HepG2 (cell line): ENCODE results near the gene MITF. TPM values are rescaled to one million over a fixed set of nuclear protein-coding genes. Genes with fewer than 3 reads are reported as not detected.

ENCODE experiments used
- SRSF9 ChIP-seq: fragments of 200-400 bp; formaldehyde crosslinking; IDR thresholded peaks from 2 replicates; pipeline ENCODE4 v1.6.1; 2018; ENCODE audit warnings: borderline replicate concordance, mild to moderate bottlenecking, low read depth, low read length; ENCODE audit not compliant: insufficient read depth, poor library complexity, severe bottlenecking
- ZBTB46 ChIP-seq: sonication (generic); formaldehyde crosslinking; IDR thresholded peaks from 2 replicates; pipeline ENCODE4 v1.4.0; 2020; ENCODE audit warnings: mild to moderate bottlenecking, missing genetic modification reagents, borderline replicate concordance
- ZNF207 ChIP-seq: fragments of 450-650 bp; IDR thresholded peaks from 2 replicates; pipeline ENCODE4 v1.6.1; 2016; ENCODE audit warnings: antibody characterized with exemption, borderline replicate concordance
- ZNF329 ChIP-seq: sonication (generic); formaldehyde crosslinking; IDR thresholded peaks from 2 replicates; pipeline ENCODE4 v1.9.0; 2021; ENCODE audit warnings: low read depth, mild to moderate bottlenecking, missing genetic modification reagents
- ZNF407 ChIP-seq: sonication (generic); formaldehyde crosslinking; IDR thresholded peaks from one replicate; pipeline ENCODE4 v1.5.1; 2020; ENCODE audit warnings: mild to moderate bottlenecking, missing genetic modification reagents; ENCODE audit errors: not compliant biosample characterization
- polyA plus RNA-seq, 8 experiments: library from polyadenylated mRNA; depleted of rRNA in 3 of 8; stranded (reverse) in 7 of 8; unstranded in 1 of 8; fragments of >200 nt; fragmentation: Illumina TruSeq in 4 of 8; extraction: Trizol in 4 of 8; gene quantifications; 2 replicates each; pipeline versions ENCODE4 v1.2.1 to v1.2.3, GENCODE V29; 2011 to 2016; ENCODE audit warnings: low read depth in 4 of 8, missing spikeins in 1 of 8, mixed read lengths in 1 of 8; ENCODE audit not compliant: insufficient read depth in 1 of 8
- total RNA-seq, 5 experiments: library from RNA; depleted of rRNA; stranded (reverse); fragments of >200 nt; fragmentation: Illumina TruSeq; extraction: Trizol; gene quantifications; 2 replicates each; pipeline ENCODE4 v1.2.3, GENCODE V29; 2016; ENCODE audit warnings: low read depth in 1 of 5
- TF ChIP-seq, protein P1 (sequence below): IDR thresholded peaks from 2 replicates; pipeline ENCODE4 v1.6.1; 2016; ENCODE audit warnings: low read depth, missing genetic modification reagents, missing compliant biosample characterization

Gene MITF
- total and polyA plus RNA-seq, 2 of the 13 experiments (the other 11 are each of a cell fraction or from before 2014, with no cell fraction given), result 0.12 to 0.38 TPM

- TF ChIP-seq, protein P1, sequence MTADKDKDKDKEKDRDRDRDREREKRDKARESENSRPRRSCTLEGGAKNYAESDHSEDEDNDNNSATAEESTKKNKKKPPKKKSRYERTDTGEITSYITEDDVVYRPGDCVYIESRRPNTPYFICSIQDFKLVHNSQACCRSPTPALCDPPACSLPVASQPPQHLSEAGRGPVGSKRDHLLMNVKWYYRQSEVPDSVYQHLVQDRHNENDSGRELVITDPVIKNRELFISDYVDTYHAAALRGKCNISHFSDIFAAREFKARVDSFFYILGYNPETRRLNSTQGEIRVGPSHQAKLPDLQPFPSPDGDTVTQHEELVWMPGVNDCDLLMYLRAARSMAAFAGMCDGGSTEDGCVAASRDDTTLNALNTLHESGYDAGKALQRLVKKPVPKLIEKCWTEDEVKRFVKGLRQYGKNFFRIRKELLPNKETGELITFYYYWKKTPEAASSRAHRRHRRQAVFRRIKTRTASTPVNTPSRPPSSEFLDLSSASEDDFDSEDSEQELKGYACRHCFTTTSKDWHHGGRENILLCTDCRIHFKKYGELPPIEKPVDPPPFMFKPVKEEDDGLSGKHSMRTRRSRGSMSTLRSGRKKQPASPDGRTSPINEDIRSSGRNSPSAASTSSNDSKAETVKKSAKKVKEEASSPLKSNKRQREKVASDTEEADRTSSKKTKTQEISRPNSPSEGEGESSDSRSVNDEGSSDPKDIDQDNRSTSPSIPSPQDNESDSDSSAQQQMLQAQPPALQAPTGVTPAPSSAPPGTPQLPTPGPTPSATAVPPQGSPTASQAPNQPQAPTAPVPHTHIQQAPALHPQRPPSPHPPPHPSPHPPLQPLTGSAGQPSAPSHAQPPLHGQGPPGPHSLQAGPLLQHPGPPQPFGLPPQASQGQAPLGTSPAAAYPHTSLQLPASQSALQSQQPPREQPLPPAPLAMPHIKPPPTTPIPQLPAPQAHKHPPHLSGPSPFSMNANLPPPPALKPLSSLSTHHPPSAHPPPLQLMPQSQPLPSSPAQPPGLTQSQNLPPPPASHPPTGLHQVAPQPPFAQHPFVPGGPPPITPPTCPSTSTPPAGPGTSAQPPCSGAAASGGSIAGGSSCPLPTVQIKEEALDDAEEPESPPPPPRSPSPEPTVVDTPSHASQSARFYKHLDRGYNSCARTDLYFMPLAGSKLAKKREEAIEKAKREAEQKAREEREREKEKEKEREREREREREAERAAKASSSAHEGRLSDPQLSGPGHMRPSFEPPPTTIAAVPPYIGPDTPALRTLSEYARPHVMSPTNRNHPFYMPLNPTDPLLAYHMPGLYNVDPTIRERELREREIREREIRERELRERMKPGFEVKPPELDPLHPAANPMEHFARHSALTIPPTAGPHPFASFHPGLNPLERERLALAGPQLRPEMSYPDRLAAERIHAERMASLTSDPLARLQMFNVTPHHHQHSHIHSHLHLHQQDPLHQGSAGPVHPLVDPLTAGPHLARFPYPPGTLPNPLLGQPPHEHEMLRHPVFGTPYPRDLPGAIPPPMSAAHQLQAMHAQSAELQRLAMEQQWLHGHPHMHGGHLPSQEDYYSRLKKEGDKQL (CRISPR knock-in tag), result no peak
- no peak for TF ChIP-seq SRSF9
- no peak for TF ChIP-seq ZNF329 (CRISPR knock-in tag)
- no peak for TF ChIP-seq ZNF407
- no peak for TF ChIP-seq ZNF207
- no peak for TF ChIP-seq ZBTB46 (CRISPR knock-in tag)
Measured at GRCh38 chr3:69861556-69861955, 122.3 kb downstream of the MITF start (continued).
